Fibroblast of mammary gland (primary cell): ENCODE data around the gene LURAP1L.

ENCODE experiments used
- DNase-seq: peaks from one replicate; pipeline ENCODE4 v3.0.0-alpha.2; 2010; ENCODE audit warnings: low read depth
- H3K4me3 ChIP-seq: 2 replicates; pipeline ENCODE4 v1.5.1; 2011; ENCODE audit warnings: low read depth, mild to moderate bottlenecking, low read length, moderate library complexity; ENCODE audit not compliant: control insufficient read depth
- TF ChIP-seq, protein P1 (sequence below): conservative IDR thresholded peaks from 2 replicates; pipeline ENCODE4 v1.5.1; 2011; ENCODE audit warnings: low read depth, low read length, inconsistent platforms; ENCODE audit not compliant: control insufficient read depth, insufficient read depth

The LURAP1L gene

GRCh38 chr9:12822111-12822510 is 47.3 kb downstream of the LURAP1L start:
- no peak overlapping the region for H3K4me3 ChIP-seq
- TF ChIP-seq, protein P1, sequence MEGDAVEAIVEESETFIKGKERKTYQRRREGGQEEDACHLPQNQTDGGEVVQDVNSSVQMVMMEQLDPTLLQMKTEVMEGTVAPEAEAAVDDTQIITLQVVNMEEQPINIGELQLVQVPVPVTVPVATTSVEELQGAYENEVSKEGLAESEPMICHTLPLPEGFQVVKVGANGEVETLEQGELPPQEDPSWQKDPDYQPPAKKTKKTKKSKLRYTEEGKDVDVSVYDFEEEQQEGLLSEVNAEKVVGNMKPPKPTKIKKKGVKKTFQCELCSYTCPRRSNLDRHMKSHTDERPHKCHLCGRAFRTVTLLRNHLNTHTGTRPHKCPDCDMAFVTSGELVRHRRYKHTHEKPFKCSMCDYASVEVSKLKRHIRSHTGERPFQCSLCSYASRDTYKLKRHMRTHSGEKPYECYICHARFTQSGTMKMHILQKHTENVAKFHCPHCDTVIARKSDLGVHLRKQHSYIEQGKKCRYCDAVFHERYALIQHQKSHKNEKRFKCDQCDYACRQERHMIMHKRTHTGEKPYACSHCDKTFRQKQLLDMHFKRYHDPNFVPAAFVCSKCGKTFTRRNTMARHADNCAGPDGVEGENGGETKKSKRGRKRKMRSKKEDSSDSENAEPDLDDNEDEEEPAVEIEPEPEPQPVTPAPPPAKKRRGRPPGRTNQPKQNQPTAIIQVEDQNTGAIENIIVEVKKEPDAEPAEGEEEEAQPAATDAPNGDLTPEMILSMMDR = no peak
- peak; percentile 68 for DNase-seq

GRCh38 chr9:12826924-12827565 is 52.2 kb downstream of the LURAP1L start:
- DNase-seq = no peak
- TF ChIP-seq, protein P1 = no peak
- H3K4me3 ChIP-seq = no peak overlapping the region

DNA sequence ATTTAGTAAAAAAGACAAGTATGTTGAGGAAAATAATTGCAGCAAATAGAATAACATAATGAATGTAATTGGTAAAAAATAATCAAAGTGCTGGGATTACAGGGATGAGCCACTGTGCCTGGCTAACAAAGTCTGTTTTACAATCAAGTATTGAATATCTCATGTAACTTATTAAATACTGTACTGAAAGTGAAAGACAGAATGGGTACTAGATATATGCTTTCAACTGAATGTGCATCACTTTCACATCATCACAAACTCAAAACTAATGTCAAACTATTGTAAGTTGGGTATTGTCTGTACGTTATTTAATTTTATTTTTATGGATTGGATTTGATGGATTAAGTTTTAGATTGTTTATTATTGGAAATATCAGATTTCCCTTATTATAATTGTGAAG is 58.9 kb downstream of the LURAP1L start:
- TF ChIP-seq, protein P1 = no peak
- H3K4me3 ChIP-seq = no peak overlapping the region
- no peak for DNase-seq

GRCh38 chr9:12838546-12838945 is 63.7 kb downstream of the LURAP1L start:
- no peak for DNase-seq
- no peak overlapping the region for H3K4me3 ChIP-seq
- TF ChIP-seq, protein P1 = no peak

- TF ChIP-seq, protein P1 = no peak
- H3K4me3 ChIP-seq = no peak overlapping the region
- DNase-seq = no peak
These were observed 68.9 kb downstream of the LURAP1L start for GRCh38 chr9:12843735-12844134.

- H3K4me3 ChIP-seq = no peak overlapping the region
- TF ChIP-seq, protein P1 = no peak
- DNase-seq = peak; percentile 66
These were observed 71.2 kb downstream of the LURAP1L start for GRCh38 chr9:12846035-12846434.

- TF ChIP-seq, protein P1 = no peak
- H3K4me3 ChIP-seq = no peak overlapping the region
- no peak for DNase-seq
These were observed 72.7 kb downstream of the LURAP1L start for GRCh38 chr9:12847561-12847960.
